Activated effector memory CD4-positive, alpha-beta T cell treated with Interleukin-2 at 50 U/mL for 16 hours (primary cell): Measurements from ENCODE around the gene PPP3R1.
"Not testable (repeated sequence)": the region's sequence is repeated elsewhere in the genome, so short reads cannot be mapped to it uniquely, and the experiment has no call there.

ENCODE experiments used
- DNase-seq: peaks from one replicate; pipeline ENCODE4 v3.0.0-alpha.2; 2020

Gene PPP3R1

GRCh38 chr2:68185541-68186164 lies 66.7 kb downstream of the PPP3R1 start:
- DNase-seq: peak; percentile 10

- no peak for DNase-seq
Measured at GRCh38 chr2:68182902-68183301, 69.4 kb downstream of the PPP3R1 start.

GRCh38 chr2:68178954-68179627 lies 73.2 kb downstream of the PPP3R1 start:
- no peak for DNase-seq

GRCh38 chr2:68178432-68178831 lies 73.9 kb downstream of the PPP3R1 start:
- DNase-seq: no peak

GRCh38 chr2:68177541-68177940 lies 74.8 kb downstream of the PPP3R1 start:
- DNase-seq: no peak

- no peak for DNase-seq
Measured at GRCh38 chr2:68176657-68177056, 75.7 kb downstream of the PPP3R1 start.

- DNase-seq: not testable (repeated sequence)
Measured at GRCh38 chr2:68175210-68175609, 77.1 kb downstream of the PPP3R1 start.

- DNase-seq: no peak
Measured at GRCh38 chr2:68172990-68173700, 79.2 kb downstream of the PPP3R1 start.

- no peak for DNase-seq
Measured at GRCh38 chr2:68172521-68172920, 79.8 kb downstream of the PPP3R1 start.

GRCh38 chr2:68171684-68172083 lies 80.6 kb downstream of the PPP3R1 start:
- no peak for DNase-seq

- no peak for DNase-seq
Measured at GRCh38 chr2:68171146-68171545, 81.2 kb downstream of the PPP3R1 start.

GRCh38 chr2:68169308-68169707 lies 83.0 kb downstream of the PPP3R1 start:
- DNase-seq: no peak

GRCh38 chr2:68167186-68167585 lies 85.1 kb downstream of the PPP3R1 start:
- DNase-seq: no peak

- DNase-seq: no peak
Measured at GRCh38 chr2:68163641-68164040, 88.7 kb downstream of the PPP3R1 start.

- DNase-seq: no peak
Measured at GRCh38 chr2:68158134-68158447, 94.2 kb downstream of the PPP3R1 start.

GRCh38 chr2:68157402-68158133 lies 94.8 kb downstream of the PPP3R1 start, which contains the start of gene PNO1:
Gene PNO1, plus strand, starts transcription at chr2:68157888. Its CDS starts 47 bp downstream, at chr2:68157935.
- DNase-seq: peak; percentile 94

GRCh38 chr2:68157002-68157401 lies 95.3 kb downstream of the PPP3R1 start:
- DNase-seq: no peak

- DNase-seq: no peak
Measured at GRCh38 chr2:68156419-68156818, 95.9 kb downstream of the PPP3R1 start.

GRCh38 chr2:68155618-68156017 lies 96.7 kb downstream of the PPP3R1 start:
- no peak for DNase-seq

GRCh38 chr2:68152681-68153347 lies 99.5 kb downstream of the PPP3R1 start:
- no peak for DNase-seq

- DNase-seq: no peak
Measured at GRCh38 chr2:68151037-68151436, 101.3 kb downstream of the PPP3R1 start.

- DNase-seq: no peak
Measured at GRCh38 chr2:68141875-68142274, 110.5 kb downstream of the PPP3R1 start.
